H1 (cell line): ENCODE results near the gene ZNF148.

Source experiments
- ATF2 ChIP-seq: IDR thresholded peaks from 2 replicates; pipeline ENCODE4 v1.6.1; 2012; ENCODE audit warnings: low read length, inconsistent platforms
- EP300 ChIP-seq, 2 experiments: IDR thresholded peaks; 1 replicate in 1 of 2; 2 replicates in 1 of 2; pipeline ENCODE4 v1.6.1; 2011 to 2012; ENCODE audit warnings: low read depth in 2 of 2, low read length in 2 of 2, mild to moderate bottlenecking in 2 of 2, borderline replicate concordance in 1 of 2, inconsistent platforms in 1 of 2, moderate library complexity in 1 of 2
- EZH2 ChIP-seq: fragments of 200-600 bp; sonication (generic); IDR thresholded peaks from 2 replicates; pipeline ENCODE4 v1.7.1; 2012; ENCODE audit warnings: low read depth, mild to moderate bottlenecking, moderate library complexity, low read length, inconsistent platforms; ENCODE audit not compliant: severe bottlenecking
- GTF2F1 ChIP-seq: IDR thresholded peaks from 2 replicates; pipeline ENCODE4 v1.6.1; 2012; ENCODE audit warnings: low read depth, low read length, improper control_type of control experiment, borderline replicate concordance
- HDAC2 ChIP-seq, 2 experiments: fragments of 300-600 bp in 1 of 2; sonication (generic) in 1 of 2; IDR thresholded peaks; 2 replicates each; pipeline ENCODE4 v1.6.1; 2011 to 2012; ENCODE audit warnings: low read depth in 2 of 2, low read length in 2 of 2, mild to moderate bottlenecking in 2 of 2, moderate library complexity in 2 of 2, borderline replicate concordance in 1 of 2, inconsistent platforms in 1 of 2
- POLR2A ChIP-seq, 2 experiments: IDR thresholded peaks; 1 replicate in 1 of 2; 2 replicates in 1 of 2; pipeline ENCODE4 v1.6.1; 2011; ENCODE audit warnings: low read depth in 2 of 2, low read length in 2 of 2, mild to moderate bottlenecking in 2 of 2; ENCODE audit errors: control extremely low read depth in 1 of 2
- POLR2AphosphoS5 ChIP-seq: IDR thresholded peaks from 2 replicates; pipeline ENCODE4 v1.6.1; 2011; ENCODE audit warnings: low read depth, low read length
- RFX5 ChIP-seq: IDR thresholded peaks from 2 replicates; pipeline ENCODE4 v1.6.1; 2011; ENCODE audit warnings: low read depth, low read length, improper control_type of control experiment, borderline replicate concordance
- SP1 ChIP-seq: IDR thresholded peaks from 2 replicates; pipeline ENCODE4 v1.6.1; 2011; ENCODE audit warnings: low read depth, low read length
- TBP ChIP-seq: IDR thresholded peaks from 2 replicates; pipeline ENCODE4 v1.6.1; 2011; ENCODE audit warnings: low read depth, low read length, improper control_type of control experiment
- ZNF274 ChIP-seq: IDR thresholded peaks from 2 replicates; pipeline ENCODE4 v1.7.0; 2012; ENCODE audit warnings: low read length, borderline replicate concordance; ENCODE audit errors: extremely low read depth

GRCh38 chr3:125389282-125389681 is 14.2 kb upstream of the ZNF148 start:
- TF ChIP-seq GTF2F1: no peak
- TF ChIP-seq ZNF274: no peak
- no peak for TF ChIP-seq SP1
- TF ChIP-seq POLR2A (IDR thresholded peaks at IDR 0.05; ENCODE audit: control extremely low read depth in 1 of 2, low read depth in 2 of 2, low read length in 2 of 2): no peak
- no peak for TF ChIP-seq EZH2
- TF ChIP-seq ATF2: no peak
- TF ChIP-seq POLR2AphosphoS5: no peak
- TF ChIP-seq TBP: no peak
- TF ChIP-seq EP300 (IDR thresholded peaks at IDR 0.05; ENCODE audit: borderline replicate concordance in 1 of 2, low read depth in 2 of 2, low read length in 2 of 2): no peak
- TF ChIP-seq RFX5: no peak
- TF ChIP-seq HDAC2 (IDR thresholded peaks at IDR 0.05; ENCODE audit: borderline replicate concordance in 1 of 2, low read depth in 2 of 2, low read length in 2 of 2): no peak
